Ovary (tissue), 9 donors: ENCODE results near the gene MICALL2. TPM values are rescaled to one million over a fixed set of nuclear protein-coding genes. Genes with fewer than 3 reads are reported as not detected.

Source experiments
- DNase-seq, 5 donors: peaks; one replicate each; pipeline ENCODE4 v3.0.0-alpha.2; 2019 to 2020
- H3K27ac ChIP-seq, 2 donors: fragments of 200-600 bp; one replicate each; pipeline versions ENCODE4 v1.5.1 to v1.8.0; 2019 to 2022
- H3K27me3 ChIP-seq: fragments of 200-600 bp; one replicate; pipeline ENCODE4 v1.8.0; 2022
- H3K36me3 ChIP-seq: fragments of 200-600 bp; sonication (generic); one replicate; pipeline ENCODE4 v1.5.1; 2019
- H3K4me1 ChIP-seq: one replicate; pipeline ENCODE4 v1.8.1; 2013; ENCODE audit warnings: mild to moderate bottlenecking, moderate library complexity; ENCODE audit not compliant: insufficient read depth
- H3K4me3 ChIP-seq: fragments of 200-600 bp; sonication (generic); one replicate; pipeline ENCODE4 v1.5.1; 2017
- H3K9me3 ChIP-seq, 2 donors: fragments of 200-600 bp in 1 of 2; sonication (generic) in 1 of 2; one replicate each; pipeline versions ENCODE4 v1.5.1 to v1.8.1; 2013 to 2019; ENCODE audit warnings: mild to moderate bottlenecking in 1 of 2, moderate library complexity in 1 of 2
- CTCF ChIP-seq, 3 donors: fragments of 450-650 bp in 2 of 3; fragments of 200-600 bp in 1 of 3; IDR thresholded peaks; one replicate each; pipeline versions ENCODE4 v1.5.1 to v1.8.0; 2016 to 2022; ENCODE audit warnings: antibody characterized with exemption in 3 of 3, mild to moderate bottlenecking in 1 of 3
- EP300 ChIP-seq: sonication (generic); formaldehyde crosslinking; IDR thresholded peaks from one replicate; pipeline ENCODE4 v1.6.1; 2017; ENCODE audit warnings: antibody characterized with exemption
- POLR2A ChIP-seq: fragments of 450-650 bp; IDR thresholded peaks from one replicate; pipeline ENCODE4 v1.6.1; 2017; ENCODE audit warnings: antibody characterized with exemption, mild to moderate bottlenecking, moderate library complexity
- WGBS, 3 donors: extraction: QIAGEN DNeasy Blood & Tissue Kit in 1 of 3; methylation state at CpG; one replicate each; pipeline versions ENCODE4 v1.1.5 to v1.1.7; 2013 to 2017; 5-methylcytosine and 5-hydroxymethylcytosine counted together
- intact Hi-C, 4 donors: fragments of 100-400 bp; cut with DNase I; formaldehyde crosslinking; loops; one replicate each; pipeline versions ENCODE4 v1.11.0 to v1.15.1; 2022 to 2023
- polyA plus RNA-seq, 2 donors: library from polyadenylated mRNA; stranded (reverse); fragments of 200-250 nt in 1 of 2; fragments of 350-450 nt in 1 of 2; fragmentation: Illumina TruSeq in 1 of 2; extraction: RNeasy Lipid Tissue Mini Kit (QIAGEN cat#74804) in 1 of 2; gene quantifications; one replicate each; pipeline ENCODE4 v1.2.3, GENCODE V29; 2013 to 2014
- total RNA-seq, 7 donors: library from RNA; depleted of rRNA in 2 of 7; stranded (reverse); fragments of >200 nt in 2 of 7; fragmentation: NEBNext Ultra II Directional in 3 of 7; extraction: Animal tissue kit (Norgen Biotek cat#: 25700) in 3 of 7; gene quantifications; one replicate each; pipeline versions ENCODE4 v1.1.0 to v1.2.4, GENCODE V29; 2016 to 2023
- donor health status: DM: no; HTN: no; CAD: no; lungs with moderate emphysema.
- donor health status: DM: no; HTN: no; CAD: no.
- donor health status: Bipolar disorder and iron deficiency.
- donor health status: DM: yes; HTN: yes; CAD: no.
- donor health status: DM: no; HTN: no; CAD: no.
- donor health status: DM: yes; HTN: yes; CAD: no.

MICALL2 gene
- total and polyA plus RNA-seq, 9 donors = 0.95 to 13.4 (median 6.5) TPM

- no peaks in the 10 kb centered on the region for H3K4me1 ChIP-seq
- no peak overlapping the region for H3K27ac ChIP-seq
- intact Hi-C loops = no loop called here
- no peaks in the 10 kb centered on the region for H3K36me3 ChIP-seq
- TF ChIP-seq POLR2A = no peak
- TF ChIP-seq EP300 = no peak
- no peak for TF ChIP-seq CTCF (IDR thresholded peaks at IDR 0.05)
- WGBS, 3 donors = 89 to 94% (median 90%) methylated on average over 59 to 65 of the region's 65 CpGs
- no peaks in the 10 kb centered on the region for H3K9me3 ChIP-seq
- no peaks in the 10 kb centered on the region for H3K27me3 ChIP-seq
- no peak overlapping the region for H3K4me3 ChIP-seq
- no peak for DNase-seq
Measured at GRCh38 chr7:1483536-1484505, 24.6 kb upstream of the MICALL2 start.

- TF ChIP-seq EP300 (no peak), CTCF (IDR thresholded peaks at IDR 0.05) (no peak), POLR2A (no peak)
- no peak for DNase-seq
- Histone ChIP-seq H3K36me3 (no peaks in the 10 kb centered on the region), H3K4me3 (no peak overlapping the region), H3K9me3 (no peaks in the 10 kb centered on the region), H3K4me1 (no peaks in the 10 kb centered on the region), H3K27ac (no peak overlapping the region), H3K27me3 (no peaks in the 10 kb centered on the region)
- 80 to 81% (median 80%) methylated on average over 14 to 22 of the region's 22 CpGs for WGBS, 3 donors
- intact Hi-C loops = no loop called here
Measured at GRCh38 chr7:1483079-1483478, 23.8 kb upstream of the MICALL2 start.

GRCh38 chr7:1481300-1481699 lies 22.0 kb upstream of the MICALL2 start:
- Histone ChIP-seq H3K4me1 (no peaks in the 10 kb centered on the region), H3K36me3 (no peaks in the 10 kb centered on the region), H3K27ac (no peak overlapping the region), H3K4me3 (no peak overlapping the region), H3K9me3 (no peaks in the 10 kb centered on the region), H3K27me3 (no peaks in the 10 kb centered on the region)
- TF ChIP-seq CTCF (IDR thresholded peaks at IDR 0.05) (no peak), POLR2A (no peak), EP300 (no peak)
- DNase-seq = no peak
- 87 to 91% (median 87%) methylated on average over 13 to 20 of the region's 20 CpGs for WGBS, 3 donors
- intact Hi-C loops = no loop called here

GRCh38 chr7:1480670-1481069 lies 21.4 kb upstream of the MICALL2 start:
- no peaks in the 10 kb centered on the region for H3K36me3 ChIP-seq
- DNase-seq = no peak
- H3K9me3 ChIP-seq = no peaks in the 10 kb centered on the region
- no peak overlapping the region for H3K4me3 ChIP-seq
- 81 to 82% (median 81%) methylated on average over 12 of the region's 12 CpGs for WGBS, 3 donors
- no peaks in the 10 kb centered on the region for H3K4me1 ChIP-seq
- H3K27ac ChIP-seq = no peak overlapping the region
- TF ChIP-seq EP300 = no peak
- no peak for TF ChIP-seq CTCF (IDR thresholded peaks at IDR 0.05)
- TF ChIP-seq POLR2A = no peak
- H3K27me3 ChIP-seq = no peaks in the 10 kb centered on the region
- intact Hi-C loops = no loop called here
